Midbrain (tissue), 1 donor: ENCODE data around the gene PCBP3.

Experiments
- DNase-seq: peaks from one replicate; lab custom pipeline; 2025; lab: John Stamatoyannopoulos, UW

PCBP3 gene

DNA sequence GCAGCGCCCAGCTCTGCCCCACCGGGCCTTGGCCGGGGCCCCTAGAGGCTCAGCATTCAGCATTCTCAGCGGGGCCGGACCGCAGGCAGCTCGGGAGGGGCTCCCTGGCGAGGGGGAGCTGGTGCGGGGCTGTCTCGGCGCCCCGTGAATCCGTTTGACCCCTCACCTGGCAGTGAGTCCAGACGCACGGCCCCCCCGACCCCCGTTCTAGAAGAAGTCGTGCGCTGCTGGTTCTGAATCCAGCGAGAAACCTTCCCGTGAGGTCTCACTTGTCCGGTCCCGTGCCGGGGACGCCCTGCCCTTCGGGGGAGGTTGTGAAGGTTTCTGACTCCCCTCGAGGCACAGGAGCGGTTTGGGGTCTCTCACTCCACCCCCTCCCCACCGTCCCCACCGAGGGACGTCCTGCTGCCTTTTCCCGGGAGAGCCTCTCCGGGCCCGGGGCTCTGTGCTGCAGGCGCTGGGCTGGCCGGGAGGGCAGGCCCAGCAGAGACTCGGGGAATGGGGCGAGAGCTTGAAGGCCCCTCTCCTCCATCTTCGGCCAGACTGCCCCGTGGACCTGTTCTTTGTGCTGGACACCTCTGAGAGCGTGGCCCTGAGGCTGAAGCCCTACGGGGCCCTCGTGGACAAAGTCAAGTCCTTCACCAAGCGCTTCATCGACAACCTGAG, 338.7 kb downstream of the PCBP3 start:
- no peak for DNase-seq

DNA sequence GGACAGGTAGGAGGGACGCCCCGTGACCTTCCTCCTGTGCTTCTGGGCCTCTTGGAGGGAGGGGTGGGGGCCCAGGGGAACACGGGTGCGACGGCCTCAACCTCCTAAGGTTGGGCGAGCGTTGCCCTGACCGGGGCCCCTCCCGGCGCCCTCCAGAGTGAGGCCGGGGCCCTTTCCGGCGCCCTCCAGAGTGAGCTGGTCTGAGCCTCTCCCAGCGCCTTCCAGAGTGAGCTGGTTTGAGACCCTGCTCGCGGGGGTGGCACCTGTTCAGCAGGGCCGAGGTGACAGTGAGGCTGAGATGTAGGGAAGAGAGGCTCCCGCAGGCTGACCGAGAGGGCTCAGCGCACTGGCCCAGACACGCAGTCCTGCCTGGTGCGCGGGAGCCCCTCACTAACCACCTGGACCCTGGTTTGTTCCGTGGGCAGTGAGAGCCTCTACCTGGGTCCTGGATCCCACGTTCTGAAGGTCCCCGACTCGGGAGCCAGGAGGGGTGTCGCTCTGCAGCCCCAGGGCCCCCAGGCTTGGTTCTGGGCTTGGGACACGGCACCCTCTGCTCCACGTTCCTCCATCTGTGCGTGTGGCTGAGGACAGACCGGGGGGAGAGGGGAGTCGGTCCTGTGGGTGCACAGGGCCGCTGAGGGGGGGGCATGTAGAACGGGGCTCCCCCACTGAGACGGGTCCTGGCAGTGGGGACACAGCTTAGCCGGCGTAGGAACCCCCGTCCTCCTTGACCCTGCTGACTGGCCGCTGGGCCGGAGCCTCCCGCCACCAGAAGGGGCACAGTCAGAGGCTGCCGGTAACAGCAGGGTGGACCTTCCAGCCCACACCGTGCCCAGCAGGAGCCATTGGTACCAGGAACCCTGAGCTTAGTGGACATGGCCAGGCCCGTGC, 339.5 kb downstream of the PCBP3 start:
- no peak for DNase-seq

DNA sequence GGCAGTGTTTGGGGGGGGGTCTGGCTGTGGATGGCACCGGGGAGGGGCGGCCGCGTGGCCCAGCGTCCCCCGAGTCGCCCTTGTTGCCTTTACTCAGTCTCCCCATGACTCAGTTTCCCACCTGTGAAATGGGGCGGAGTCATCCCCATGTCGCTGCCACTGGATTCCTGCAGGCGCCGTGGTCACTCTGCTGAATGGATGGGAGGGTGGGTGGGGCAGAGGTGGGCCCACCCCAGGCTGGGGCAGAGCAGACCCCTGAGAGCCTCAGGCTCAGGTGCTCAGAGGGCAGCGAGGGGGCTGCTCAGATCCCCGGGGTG, 340.1 kb downstream of the PCBP3 start:
- DNase-seq, result no peak

DNA sequence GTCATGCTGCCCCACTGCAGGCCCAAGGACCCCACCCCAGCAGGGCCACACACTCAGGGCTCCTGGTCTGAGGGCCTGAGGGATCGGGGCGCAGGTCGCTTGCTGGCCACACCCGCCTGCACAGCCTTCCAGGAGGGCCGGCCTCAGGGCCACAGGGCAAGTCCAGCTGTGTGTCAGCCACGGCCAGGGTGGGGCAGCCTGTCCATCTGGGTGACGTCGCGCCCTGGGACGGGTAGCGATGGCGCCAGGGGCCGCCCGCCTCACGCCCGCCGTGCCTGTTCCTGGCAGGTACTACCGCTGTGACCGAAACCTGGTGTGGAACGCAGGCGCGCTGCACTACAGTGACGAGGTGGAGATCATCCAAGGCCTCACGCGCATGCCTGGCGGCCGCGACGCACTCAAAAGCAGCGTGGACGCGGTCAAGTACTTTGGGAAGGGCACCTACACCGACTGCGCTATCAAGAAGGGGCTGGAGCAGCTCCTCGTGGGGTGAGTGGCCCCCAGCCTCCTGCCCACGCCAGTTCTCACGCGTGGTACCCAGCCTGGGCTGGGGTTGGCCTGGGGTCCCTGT, 340.5 kb downstream of the PCBP3 start:
- no peak for DNase-seq

DNA sequence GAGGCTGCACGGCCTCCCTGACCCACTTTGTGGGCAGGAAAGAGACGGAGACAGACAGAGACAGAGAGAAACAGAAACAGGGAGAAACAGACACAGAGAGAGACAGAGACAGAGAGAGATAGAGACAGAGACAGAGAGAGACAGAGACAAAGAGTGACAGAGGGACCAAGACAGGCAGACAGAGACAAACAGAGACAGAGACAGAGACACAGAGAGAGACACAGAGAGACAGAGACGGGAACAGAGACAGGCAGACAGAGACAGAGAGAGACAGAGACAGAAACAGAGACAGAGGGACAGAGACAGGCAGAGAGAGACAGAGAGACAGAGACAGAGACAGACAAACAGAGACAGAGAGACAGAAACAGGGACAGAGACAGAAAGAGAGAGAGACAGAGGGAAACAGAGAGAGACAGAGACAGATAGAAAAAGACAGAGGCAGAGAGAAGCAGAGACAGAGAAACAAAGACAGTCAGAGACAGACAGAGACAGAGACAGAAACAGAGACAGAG, 341.1 kb downstream of the PCBP3 start:
- no peak for DNase-seq

DNA sequence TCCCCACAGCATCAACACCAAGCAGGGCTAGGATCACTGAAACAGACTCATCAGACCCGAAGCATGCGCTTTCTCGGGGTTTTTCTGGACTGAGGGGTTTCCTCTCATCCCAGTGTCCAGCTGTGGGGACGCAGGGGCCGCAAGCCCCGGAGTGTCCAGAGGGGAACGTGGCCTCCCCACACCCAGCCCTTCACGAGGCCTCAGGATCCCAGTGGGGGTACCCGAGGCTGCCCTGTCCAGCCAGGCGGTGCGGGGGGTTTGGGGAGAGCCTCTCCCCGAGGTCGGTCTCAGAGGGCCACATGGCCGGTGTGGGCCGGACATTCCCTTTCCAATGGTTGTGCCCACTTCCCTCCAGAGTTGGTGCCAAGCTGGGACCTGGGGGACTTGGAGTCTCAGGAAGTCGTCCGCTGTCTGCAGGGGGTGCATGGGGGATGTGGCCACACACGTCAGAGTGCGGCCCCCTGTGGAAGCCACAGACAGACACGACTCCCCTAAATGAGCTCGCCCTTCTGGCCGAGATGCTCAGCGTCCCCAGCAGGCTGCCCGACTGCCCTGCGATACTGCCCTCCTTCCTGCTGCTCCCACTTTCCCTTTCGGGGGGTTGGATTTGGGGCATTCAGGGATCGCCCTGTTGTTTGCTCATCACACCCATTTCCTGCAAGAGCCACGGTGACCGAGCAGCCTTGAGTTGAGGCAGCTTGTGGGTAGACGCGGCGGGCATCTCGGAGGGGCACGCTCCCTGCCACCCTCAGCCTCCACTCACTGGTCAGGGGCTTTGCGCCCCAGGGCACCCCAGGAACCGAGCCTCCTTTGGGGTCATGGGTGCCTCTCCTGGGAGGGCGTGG, 342.2 kb downstream of the PCBP3 start:
- no peak for DNase-seq

DNA sequence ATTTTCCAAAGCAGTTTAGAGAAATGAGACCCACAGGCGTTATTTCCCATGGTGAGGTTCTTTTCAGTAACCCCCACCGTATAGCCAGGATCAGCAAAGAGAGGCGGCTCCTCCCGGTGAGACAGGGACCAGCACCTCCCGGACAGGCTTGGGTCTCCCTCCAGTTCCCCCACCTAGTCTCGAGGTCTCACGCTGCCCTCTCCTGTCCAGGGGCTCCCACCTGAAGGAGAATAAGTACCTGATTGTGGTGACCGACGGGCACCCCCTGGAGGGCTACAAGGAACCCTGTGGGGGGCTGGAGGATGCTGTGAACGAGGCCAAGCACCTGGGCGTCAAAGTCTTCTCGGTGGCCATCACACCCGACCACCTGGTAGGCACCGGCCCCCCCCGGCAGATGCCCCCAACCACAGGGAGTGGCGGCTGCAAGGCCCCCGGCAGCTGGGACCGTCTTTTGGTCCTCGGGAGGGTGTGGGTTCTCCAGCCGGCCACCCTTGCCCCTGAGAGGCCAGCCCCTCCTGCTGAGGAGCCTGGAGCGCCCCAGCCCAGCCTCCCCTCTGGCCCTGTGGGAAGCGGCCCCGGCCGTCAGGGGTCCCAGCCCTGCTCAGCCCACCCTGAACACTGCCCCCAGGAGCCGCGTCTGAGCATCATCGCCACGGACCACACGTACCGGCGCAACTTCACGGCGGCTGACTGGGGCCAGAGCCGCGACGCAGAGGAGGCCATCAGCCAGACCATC, 343.0 kb downstream of the PCBP3 start:
- DNase-seq, result no peak

DNA sequence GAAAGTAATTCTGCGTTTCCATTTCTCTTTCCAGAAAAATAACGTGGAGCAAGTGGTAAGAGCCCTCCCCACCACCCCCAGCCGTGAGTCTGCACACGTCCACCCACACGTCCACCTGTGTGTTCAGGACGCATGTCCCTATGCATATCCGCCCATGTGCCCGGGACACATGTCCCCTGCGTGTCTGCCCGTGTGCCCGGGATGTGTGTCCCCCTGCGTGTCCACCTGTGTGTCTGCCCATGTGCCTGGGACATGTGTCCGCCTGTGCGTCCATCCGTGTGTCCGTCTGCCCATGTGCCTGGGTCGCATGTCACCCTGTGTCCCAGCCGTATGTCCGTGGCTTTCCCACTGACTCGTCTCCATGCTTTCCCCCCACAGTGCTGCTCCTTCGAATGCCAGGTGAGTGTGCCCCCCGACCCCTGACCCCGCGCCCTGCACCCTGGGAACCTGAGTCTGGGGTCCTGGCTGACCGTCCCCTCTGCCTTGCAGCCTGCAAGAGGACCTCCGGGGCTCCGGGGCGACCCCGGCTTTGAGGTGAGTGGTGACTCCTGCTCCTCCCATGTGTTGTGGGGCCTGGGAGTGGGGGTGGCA, 343.7 kb downstream of the PCBP3 start:
- no peak for DNase-seq

DNA sequence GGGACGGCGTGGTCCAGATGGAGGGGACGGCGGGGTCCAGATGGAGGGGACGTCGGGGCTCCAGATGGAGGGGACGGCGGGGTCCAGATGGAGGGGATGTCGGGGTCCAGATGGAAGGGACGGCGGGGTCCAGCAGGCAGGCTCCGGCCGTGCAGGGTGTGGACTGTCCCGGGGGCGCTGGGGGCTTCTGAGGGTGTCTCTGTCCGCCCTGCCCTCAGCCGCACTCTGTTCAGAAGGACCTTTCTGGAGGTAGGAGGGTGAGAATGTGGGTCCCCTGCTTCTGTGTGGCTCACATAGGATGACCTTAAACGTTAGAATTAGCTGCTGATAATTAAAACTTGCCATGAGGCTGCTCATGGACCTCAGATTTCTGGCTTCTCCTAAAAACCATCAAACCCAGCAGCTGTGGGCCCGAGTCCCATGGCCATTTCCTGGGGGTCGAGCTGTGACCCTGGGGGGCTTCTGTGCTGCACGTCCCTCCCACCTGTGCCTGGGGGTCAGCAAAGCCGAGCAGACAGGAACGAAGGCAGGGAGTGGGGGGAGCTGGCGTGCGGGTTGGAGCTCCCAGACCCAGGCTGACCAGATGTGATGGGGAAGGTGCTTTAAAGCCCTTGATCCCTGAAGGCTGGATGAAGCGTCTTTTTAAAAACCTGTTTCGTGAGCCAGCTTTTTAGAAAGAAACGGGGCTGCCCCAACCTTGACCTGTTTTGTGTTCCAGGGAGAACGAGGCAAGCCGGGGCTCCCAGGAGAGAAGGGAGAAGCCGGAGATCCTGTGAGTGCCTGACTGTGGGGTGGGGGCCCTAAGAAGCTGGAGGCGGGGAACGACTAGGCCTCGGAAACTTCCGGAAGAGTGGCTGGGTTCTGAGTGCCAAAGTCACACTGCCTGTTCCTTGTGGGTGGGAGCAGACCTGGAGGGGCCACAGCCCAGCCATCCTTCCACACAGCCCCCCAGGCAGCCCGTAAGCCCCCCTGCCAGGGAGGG, 345.1 kb downstream of the PCBP3 start:
- DNase-seq, result no peak

DNA sequence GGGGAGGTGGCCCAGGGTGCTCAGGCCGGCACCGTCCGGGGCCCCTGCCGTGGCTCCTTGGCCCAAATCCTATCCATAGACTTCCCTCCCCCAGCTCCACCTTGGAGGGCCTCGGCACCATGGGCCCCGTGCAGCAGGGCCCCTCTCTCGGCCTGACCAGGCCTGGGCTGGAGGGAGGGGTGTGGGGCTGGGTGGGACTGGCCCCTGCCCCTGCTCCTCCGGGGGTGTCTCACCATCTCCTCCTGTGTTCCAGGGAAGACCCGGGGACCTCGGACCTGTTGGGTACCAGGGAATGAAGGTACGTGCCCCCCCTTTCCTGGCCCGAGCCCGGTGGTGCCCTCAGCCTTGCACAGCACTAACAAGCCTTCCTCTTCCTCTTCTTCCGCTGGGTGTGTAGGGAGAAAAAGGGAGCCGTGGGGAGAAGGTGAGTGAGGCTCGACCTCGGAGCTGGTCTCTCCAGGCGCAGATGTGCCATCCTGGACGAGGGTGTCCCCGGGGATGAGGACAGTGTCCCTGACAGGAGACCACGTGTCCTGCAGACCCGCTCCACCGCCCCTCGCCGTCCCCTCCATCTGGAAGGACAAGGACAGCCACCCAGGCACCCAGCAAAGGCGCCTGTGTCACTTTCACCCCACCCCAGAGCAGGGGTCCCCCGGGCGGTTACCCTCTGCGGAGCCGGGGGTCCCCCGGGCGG, 346.0 kb downstream of the PCBP3 start:
- no peak for DNase-seq

DNA sequence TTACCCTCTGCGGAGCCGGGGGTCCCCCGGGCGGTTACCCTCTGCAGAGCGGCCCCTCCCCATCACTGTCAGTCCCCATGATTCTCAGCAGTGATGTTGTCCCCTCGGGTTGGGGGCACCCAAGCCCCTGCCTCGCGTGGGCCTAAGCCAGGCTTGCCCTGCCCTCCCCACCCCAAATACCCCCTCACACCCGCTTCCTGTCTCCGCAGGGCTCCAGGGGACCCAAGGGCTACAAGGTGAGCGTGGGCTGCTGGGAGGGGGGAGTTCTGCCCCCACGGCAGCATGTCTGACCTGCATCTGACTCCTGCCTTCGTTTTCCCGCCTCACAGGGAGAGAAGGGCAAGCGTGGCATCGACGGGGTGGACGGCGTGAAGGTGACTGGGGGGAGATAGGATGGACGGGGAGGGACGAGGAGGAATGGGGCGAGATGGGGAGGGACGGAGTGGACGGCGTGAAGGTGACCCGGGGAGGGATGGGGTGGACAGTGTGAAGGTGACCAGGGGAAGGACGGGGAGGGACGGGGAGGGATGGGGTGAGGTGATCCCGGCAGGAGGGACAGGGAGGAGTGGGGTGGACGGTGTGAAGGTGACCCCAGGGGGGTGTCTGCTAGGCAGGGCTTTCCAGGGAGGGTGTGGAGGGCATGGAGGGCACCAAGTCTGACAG, 346.7 kb downstream of the PCBP3 start:
- DNase-seq, result no peak

DNA sequence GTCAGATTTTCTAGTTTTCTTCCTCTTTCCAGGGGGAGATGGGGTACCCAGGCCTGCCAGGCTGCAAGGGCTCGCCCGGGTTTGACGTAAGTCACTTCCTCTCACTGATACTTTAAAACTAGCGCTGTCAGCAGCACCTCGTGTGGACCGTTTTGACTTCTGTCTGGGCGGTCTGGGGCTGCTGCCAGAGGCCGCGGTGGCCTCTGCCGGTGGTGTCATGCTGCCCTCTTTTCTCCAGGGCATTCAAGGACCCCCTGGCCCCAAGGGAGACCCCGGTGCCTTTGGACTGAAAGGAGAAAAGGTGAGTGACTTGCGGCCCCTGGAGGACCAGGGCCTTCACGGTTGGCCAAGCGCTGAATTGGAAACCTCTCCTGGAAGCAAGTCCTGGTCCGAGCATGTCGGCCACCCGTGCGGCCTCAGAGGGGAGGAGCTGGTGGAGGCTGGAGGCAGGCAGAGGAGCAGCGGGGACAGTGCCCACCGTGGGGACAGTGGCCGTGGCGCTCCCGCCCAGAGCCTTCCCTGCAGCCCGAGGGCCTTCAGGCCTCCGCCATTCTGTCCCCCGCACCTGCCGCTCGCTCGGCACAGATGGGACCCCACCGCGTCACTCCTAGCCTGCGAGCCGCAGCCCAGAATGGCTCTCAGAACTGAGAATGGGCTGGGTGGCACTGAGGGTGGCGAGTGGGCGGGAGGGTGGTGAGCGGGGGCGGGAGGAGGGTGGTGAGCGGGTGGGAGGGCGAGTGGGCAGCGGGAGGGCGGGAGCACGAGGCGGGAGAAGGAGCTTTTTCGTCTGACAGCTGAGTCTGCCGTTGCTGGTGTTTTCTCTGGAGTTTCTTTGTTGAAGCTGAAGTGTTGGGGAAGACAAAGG, 347.4 kb downstream of the PCBP3 start:
- DNase-seq, result no peak

DNA sequence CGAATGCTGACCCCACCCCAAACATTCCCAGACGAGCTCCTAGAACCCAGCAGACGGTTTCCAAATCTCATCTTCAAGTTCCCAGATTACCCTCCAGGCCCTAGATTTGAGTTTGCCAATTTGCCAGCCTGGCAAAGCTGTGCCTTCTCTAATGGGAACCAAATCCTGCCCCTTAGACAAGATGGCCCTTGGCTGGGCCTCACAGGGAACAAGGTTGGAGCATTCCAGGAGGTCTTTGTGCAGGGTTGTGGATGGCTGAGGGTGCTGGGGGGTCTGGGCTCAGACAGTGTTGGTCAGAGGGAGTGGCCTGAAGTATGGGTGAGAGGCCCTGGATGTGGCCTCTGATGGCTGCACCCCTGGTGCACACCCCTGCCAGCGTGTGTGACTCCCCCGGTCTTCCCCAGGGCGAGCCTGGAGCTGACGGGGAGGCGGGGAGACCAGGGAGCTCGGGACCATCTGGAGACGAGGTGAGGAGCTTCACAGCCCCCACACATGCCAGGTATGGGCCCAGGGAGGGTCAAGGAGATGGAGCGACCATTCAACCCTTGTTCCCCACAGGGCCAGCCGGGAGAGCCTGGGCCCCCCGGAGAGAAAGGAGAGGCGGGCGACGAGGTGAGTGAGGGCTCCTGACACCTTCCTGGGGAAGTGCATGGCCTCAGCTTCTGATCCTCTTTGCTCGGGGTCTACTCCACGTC, 348.2 kb downstream of the PCBP3 start:
- no peak for DNase-seq
